ENCODE results near the gene CREB5.

CREB5 gene

DNA sequence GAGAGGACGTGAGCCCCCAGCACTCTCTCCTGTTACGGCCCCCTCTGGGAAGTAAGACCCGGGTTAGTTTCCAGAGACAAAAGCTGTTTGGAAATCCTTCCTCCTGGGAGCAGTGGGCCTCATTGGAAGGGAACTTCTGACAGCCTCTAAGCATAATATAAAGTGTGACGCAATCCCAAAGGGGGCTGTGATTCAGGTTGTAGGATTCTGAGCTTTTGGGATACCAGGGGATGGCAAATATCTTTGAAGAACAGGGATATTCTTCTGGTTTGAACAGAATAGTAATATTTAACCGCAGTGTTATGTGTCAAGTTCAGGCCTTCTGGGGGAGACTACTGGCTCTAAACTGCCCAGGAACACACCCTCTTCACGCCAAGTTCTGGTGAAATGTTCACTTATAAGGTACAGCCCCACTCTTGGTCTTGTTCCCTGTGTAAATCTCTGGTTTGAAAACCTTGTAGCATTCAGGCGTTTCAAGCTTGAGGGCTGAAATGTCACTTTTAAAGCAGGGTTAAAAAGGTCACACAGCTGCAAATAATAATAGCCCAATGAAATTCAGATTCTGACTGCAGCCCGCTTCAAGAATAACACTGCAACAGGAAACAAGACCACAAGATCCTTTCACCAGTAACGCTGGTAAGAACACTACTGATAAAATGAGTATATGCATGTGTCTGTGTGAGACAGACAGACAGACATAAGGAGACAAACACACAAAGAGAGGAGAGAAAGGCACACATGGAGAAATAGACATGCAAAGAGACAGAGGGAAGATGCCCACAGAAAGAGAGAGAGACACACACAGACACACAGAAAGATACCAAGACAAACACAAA, 69.0 kb downstream of the CREB5 start:
- DNase-seq = no peak

DNA sequence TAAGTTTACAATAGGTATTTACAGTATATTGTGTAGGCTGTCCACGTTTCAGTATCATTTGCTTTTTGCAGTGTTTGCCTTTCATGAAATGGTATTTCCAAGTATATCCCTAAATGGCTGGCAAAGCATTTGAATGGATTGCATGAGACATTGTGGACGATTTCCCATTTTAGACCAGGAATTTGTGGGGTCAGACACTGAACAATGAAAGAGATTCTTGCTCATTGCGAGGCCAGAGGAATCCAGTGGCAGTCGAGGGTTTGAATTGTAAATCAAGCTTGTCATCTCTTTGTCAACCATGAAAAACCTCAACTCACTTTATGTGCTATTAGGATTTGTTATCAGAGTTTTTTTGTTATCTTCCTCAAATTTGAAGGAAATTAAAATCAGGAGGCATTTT, 70.8 kb downstream of the CREB5 start:
- DNase-seq = no peak

DNA sequence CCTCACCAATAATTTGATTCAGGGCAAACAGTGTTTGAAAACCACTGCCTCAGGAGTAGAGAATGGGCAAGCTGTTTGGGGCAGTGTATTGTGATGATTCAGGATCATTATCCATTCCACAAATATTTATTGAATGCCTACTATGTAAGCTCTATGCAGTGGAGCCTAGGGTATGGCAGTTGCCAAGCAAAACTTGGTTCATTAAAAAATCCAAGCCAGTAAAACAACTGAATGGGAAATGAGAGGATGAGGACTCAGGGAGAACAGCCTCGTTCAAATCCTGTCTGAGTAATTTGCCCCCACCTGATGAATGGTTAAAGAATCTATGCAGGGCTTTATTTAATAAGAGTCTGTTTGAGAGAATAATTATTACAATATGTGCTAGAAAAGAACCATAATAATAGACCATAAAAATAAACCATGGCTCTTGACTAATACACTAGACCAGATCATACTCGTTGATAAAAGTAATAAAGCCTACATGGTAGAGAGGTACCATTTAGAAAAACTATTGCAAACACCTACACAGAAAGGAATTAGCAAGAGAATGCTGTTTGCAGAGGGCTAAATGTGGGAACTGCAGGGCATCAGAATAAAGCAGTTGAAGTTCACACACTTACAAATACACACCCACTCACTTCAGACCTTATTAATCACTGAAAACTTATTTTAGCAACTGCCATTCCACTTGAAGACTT, 71.7 kb downstream of the CREB5 start:
- no peak for DNase-seq

DNA sequence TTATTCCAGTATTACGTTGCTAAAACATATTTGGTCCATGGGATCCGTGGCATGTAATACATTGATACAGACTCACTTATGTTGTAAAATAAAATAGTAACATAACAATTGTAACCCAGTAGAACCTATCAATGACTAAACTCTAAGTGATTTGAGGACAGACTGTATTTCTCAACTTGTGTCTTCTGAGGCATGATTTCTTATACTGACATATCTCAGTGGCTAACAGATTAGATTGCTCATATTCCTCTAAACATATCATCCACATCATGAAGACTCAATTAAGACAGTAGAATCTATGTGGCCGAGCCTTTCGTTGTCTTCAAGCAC, 72.3 kb downstream of the CREB5 start:
- DNase-seq = no peak

DNA sequence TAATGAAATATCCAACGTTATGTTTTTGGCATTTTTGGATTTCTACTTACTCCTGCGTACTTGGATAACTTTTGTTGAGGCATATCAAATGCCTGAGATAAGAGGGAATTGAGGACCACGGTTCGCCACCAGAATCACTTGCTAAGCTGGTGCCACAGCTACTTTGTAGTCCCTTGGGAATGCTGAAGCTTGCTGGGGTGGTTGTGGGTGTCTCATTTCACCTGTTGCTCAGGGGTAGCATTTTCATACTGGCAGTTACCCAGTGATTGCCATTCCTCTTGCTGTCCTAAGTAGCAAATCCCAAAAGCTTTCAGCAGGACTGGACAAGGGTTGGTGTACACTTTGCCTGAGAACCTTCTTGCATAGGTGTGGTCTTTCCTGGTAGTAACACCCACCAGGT, 75.2 kb downstream of the CREB5 start:
- DNase-seq = no peak

DNA sequence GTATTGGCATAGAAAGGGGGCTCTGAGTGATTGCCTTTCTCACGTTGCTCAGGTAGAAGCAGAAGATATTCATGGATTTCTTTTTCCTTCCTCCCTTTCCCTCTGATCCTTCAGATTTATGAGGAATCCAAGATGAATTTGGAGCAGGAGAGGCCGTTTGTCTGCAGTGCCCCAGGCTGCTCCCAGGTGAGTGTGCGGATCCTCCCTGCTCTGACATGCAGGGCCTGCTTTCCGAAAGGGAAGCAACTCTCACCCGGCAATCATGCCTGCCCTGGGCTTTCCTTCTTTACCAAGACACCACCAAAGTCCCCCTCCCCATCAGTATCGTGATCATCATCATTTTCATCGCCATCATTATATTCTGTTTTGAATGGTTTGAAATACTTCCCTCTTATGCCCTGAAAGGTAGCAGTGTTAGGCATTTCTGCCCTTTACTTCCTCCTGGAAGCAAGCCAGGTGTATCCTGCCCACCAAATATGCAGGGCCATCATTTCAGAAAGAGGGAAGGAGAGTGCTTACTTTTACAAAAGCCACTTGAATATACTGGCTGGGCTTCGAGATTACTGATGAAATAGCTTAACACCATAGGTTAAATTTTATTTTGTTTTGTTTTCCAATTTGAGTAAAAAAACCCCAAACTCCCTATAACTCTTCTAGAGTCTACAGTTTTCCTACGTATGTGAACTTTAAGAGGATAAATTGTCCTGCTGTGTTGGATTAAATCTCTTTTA, 75.9 kb downstream of the CREB5 start:
- no peak for DNase-seq

DNA sequence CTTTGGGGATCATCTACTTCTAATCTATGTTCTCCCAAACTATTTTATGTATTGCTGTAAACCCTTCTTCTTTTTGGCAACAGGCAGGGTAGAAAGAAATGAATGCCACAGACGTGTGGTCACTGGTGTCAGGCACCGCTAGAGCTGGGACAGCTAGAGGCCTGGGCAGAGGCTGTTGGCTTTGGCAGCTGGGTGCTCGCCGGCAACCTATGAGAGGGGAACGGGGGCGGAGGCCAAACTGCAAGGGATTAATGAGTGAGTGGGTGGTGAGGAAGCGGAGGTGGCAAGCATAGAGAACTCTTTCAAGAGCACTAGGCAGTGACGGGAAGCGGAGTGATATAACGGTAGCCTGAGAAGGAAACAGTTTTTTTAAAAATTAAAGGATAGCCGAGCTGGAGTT, 78.5 kb downstream of the CREB5 start:
- no peak for DNase-seq

DNA sequence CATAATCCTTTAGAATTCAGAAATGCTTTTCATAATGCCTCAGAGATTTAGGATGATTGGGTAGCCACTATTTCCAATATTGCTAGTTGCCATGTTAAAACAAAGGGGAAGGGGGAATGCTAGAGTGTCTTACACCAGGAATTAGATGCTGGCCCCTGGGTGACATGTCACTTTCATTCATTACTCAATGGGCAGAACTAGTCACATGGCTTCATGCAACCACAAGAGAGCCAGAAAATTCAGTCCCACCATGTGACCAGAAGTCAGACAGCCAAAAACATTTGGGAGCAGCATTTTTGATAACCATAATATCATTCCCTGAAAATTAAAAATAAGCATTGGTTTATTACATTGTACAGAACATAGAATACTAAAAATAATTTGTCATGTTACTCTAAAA, 81.2 kb downstream of the CREB5 start:
- DNase-seq = no peak

DNA sequence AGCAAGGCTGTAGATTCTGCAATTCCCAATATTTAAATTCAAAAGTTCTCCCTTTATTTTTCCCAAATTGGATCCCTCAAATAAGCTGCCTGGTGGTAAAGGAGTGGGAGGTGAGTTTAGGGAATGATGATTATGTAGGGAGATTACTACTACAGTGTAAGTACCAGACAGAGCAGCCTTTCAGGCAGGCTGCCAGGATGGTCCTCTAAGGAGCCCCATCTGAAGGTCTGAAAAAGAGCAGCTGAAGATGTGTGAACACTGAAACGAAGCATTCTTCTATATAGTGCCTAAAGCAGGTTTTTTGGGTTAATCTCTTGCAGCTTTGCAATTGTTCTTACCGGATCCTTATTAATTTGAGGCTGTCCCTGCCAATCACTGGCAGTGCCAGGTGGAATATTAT, 84.7 kb downstream of the CREB5 start:
- no peak for DNase-seq

DNA sequence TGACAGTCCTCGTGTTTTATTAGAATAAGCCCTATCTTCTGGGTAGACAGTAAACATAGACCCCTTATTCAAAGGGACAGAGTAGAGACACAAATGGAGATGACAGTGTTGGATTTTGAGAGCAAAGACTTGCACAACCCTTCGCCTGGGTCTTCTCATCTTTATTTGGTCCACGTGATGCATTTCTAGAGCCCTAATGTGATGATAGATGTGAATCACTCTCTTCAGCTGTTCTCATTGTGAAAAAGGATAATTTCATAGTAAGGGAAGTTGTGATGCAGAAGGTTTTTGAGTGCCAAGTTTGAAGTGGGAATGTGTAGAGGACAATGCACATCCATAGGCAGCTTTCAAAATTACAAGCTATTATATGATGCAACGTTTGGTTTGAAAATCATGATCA, 86.3 kb downstream of the CREB5 start:
- DNase-seq = no peak

DNA sequence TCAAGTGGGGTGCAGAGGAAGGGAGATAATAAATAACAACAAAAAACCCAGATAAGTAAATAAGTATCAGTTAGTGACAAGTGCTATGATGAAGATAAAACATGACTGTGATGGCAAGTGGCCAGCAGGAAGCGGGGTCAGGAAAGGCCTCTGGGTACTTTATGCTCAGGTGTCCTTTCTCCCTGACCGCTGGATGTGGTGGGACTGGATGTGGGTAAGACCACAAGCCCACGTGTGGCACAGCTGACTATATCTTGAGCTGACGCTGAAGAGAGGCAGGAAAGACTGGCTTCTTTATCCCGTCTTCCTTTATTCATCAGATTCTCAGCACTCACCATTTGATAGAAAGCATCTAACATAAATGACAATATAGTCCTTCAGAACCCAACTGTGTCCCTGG, 87.8 kb downstream of the CREB5 start:
- DNase-seq = no peak

DNA sequence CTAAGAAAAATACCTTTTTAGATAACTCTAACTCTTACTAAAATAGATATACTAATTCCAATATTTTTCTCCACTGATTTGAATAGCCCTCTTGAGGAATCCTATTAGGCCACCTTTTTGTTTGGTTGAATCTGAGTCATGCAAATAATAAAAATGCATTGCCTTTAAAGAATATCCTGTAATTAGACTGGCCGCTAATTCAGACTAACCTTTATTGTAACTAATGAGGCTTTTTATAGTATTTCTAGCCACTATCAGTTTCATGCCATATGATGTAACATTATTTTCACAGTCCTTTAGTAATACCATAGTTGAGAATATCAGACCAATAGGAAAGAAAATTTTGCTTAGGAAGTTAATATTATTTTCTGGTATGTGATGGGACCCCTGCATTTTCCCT, 90.1 kb downstream of the CREB5 start:
- DNase-seq = no peak

DNA sequence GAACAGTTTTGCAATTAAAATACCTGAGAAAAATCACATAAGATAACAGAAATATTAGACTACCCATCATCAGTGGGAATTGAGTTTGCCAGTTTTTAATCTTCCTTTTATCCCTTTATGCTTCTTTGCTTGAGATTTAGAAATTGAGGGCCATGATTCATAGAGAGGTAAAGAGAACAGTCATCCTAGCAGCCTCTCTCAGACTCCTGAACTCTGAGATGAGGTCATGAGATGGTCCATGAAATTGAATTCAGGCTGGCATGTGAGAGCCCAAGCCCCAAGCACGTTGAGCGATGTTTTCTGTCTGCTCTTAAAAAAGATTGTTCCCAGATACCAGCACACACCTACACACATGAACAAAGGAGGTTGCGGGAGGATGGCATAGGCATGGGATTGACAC, 91.1 kb downstream of the CREB5 start:
- DNase-seq = no peak

DNA sequence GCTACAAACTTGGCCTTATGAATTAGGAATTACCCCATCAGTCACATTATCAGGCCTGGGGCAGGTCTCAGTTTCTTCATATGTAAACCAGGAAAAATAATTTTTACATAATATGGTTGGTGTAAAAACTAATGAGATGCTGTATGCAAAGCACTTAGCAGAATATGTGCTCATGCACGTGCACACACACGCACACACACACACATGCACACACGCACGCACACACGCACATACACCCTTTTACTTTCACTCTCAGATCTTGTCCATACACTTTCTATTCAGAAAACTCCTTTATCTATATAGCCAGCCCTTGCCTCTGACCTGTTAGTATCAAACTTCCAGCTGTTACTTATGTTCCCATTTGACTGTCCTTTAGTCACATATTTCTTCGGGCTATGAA, 92.7 kb downstream of the CREB5 start:
- no peak for DNase-seq

DNA sequence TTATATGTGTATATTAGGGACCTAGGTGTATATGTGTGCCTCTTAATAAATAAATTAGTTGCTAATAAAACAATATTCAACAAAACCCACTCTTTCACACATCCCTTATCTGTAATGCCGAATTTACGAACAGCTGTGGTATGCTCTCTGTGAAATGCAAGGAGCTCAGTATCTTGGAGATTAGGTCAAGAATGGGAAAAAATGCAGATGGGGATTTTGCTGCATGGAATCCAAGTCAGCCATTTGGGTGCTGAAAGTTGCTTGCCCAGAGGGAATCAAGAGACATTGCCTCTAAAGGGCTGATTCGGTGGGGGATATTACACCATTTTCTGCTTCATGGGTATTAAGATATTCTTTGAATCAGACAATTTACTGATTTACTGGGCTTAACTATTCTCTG, 93.5 kb downstream of the CREB5 start:
- no peak for DNase-seq

DNA sequence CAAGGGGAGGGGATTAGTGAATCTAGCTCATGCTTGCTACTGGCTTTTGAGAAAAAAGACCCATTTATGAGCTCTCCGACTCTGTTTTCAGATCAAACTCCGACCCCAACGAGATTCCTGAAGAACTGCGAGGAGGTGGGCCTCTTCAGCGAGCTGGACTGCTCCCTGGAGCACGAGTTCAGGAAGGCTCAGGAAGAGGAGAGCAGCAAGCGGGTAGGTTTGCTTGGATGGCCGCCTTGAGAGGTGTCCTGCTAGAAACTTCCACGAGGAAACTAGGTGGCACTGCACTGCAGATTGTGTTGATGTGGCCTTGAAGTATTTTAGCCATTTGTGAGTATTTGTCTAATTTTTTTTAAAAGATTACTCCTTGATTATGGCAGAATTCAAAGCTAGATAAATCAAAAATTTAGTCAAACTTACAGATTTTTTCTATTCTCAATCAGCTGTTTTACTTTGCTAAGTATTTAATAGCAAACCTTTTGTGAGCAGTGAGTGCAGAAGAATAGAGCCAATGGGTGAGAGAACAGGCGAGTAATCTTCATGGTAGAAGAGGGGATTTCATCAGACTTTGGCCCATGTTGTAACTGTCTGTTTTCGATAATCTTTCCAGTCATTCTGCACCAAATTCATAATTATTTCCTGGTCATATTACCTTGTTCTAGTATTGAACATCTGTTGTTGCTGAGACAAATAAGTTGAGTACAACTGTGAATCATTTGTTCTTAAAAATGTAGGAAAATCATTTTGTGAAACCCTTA, 95.4 kb downstream of the CREB5 start:
- DNase-seq = no peak

DNA sequence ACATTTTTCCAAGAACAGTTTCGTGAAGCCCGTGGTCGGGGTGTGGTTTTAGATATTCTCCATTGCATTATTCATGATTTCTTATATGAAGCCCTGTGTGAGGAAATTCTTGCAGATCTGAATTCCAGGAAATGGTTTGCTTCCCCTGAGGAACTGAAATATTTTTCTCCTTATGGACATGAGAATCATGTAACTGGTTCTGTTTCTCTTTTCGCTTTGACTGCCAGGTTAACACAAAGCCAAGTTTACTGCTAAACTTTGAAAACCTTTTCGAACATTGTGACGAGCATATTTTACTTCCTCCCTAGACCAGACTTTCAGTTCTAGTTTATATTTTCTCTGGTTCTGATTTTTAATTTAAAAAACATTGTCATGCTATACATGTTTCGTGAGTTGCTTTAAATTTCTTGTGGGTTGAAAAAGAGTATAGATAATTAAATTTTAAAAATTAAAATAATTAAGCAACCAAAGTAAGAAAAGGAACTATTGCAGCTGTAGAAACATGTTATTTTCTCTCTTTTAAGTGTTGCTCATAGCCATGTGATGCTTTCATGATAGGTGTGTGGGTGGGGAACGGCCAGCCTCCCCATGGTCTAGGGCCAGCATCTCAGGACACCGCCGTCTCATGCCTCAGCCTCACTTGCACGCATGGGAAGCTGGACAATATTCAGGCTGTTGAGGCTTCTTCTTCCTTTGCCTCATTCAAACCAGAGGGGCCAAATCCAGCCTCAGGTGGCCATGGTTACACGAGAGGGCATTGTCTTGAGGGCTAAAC, 97.1 kb downstream of the CREB5 start:
- no peak for DNase-seq

DNA sequence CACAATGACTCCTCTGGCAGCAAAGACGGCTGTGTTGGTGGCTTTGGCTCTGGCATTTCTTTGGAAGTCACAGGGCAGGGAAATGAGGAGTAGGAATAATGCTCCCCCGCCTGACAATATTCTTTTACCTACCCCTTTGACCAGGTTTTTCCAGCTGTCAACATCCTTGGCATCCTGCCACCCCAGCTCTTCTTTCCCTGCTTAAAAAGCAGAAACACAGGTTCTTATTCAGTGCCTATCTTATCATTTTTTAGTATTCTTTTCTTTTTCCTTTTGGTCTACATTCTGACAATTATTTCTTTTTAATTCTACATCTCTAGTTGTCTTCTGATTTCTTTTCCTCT, 97.7 kb downstream of the CREB5 start:
- DNase-seq = no peak

DNA sequence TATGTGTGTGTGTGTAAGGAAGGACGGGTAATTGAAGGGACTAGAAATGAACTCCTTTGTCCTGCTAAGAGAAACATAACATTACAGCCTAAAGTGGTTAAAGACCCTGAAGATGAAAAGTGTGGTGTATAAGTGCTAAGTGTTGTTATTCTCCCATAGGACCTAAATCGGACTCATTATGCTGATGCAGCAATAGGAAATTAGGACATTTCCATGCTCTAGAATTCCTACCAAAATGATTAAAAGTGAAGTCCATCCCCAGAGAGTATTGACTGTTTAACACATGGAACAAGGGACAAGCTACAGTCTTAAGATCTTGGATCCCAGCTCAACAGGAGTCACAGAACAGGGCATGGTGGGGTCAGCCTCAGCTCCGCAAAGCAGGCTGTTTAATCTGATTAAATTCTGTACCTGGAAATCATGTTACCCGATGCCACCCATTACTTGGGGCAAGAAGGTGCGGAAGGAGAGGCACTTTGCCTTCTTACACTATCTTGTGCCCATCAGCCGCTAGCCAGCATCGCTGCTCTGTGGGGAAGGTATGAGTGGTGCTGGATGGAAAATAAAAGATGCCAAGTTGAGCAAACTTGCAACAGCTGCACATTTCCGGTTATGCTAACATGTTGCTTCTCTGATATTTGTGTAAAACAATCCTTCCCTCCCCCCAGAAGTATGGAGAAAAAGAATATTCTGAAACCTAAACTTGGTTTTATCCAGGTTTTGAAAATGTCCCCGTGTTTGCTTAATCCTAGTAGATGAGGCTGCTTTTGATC, 100.5 kb downstream of the CREB5 start:
- DNase-seq = no peak

DNA sequence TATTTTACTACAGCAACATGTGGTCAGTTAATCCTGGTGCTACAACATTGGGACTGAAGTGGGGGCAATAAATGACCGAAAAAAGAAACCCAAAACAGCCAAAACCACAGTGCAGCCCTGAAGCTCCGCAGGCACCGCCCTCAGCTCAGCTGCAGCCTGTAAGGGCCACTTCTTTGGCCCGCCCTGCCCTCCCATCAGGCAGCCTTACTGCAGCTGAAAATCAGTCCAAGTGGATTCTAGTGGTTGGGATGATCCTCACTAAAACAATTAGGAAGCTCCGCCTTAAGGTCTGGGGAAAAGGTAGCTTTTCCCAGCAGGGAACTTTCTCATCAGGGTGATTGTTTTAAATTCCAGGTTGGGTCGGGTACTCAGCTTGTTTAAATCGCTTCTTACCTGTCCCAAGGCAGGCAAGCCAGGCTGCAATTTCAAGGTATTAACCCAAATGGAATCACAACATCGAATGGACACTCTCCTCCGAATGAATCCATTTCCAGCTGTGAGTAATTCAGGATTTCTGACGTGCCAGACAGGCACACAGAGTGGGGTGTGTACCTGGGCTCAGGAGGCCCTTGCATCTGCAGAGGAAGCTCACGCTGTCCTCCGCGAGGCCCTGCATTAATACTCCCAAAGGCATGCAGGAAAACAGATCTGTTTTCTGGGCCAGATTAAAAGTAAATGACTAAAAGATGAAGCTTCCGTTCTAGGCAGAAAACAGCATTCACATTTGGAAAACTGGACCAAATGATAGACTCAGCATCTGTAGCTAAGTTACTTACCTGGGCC, 104.3 kb downstream of the CREB5 start:
- DNase-seq = no peak

DNA sequence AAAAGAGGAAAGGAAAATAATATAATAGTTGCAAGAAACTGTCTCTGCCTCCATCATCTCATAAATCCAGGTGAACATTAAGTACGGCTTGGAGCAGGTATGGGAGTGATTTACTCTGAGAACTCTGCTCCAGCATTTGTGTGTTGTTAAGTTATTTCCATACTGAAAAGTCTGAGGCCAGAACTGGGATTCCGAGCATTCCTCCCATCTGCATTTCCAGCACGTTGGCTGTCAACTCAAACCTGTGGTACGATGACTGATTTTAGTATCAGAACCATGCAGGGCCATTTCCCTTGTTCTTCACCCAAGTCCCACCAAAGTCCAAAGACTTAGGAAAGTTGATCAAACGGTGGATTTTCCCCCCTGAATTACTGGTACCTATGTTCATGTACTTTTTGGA, 104.9 kb downstream of the CREB5 start:
- no peak for DNase-seq

All from NCI-H1436 treated with DMSO at 0.1 percent for 48 hours (cell line).